IMR-90 (cell line): Measurements from ENCODE around the gene SLC4A7. TPM values are rescaled to one million over a fixed set of nuclear protein-coding genes. Genes with fewer than 3 reads are reported as not detected.

ENCODE experiments used
- ATAC-seq: fragments of 200-7000 bp; cut with Tn5 transposase; 2 replicates; pipeline ENCODE4 v1.9.1; 2020; ENCODE audit warnings: low read depth, mild to moderate bottlenecking, moderate library complexity
- BruUV-seq: library from RNA; stranded (reverse); fragments of 400-500 nt; replicated peaks from 2 replicates; lab custom pipeline; 2021; lab: Mats Ljungman, UMichigan
- CTCF ChIA-PET: fragments of 300-600 bp; formaldehyde crosslinking; extraction: SDS; loops from one replicate; lab custom pipeline; 2021; ENCODE audit warnings: antibody characterized with exemption; lab: Yijun Ruan, JAX
- POLR2A ChIA-PET: fragments of 300-600 bp; sonication (Branson Sonifier 250); formaldehyde crosslinking; loops from one replicate; lab custom pipeline; 2022; ENCODE audit warnings: antibody characterized with exemption; ENCODE audit not compliant: unreplicated experiment; lab: Charles Lee
- DNase-seq: peaks from one replicate; pipeline ENCODE4 v3.0.0; 2013
- H2AFZ ChIP-seq: replicated peaks from 2 replicates; pipeline ENCODE3; 2013; ENCODE audit warnings: low read length, mild to moderate bottlenecking; ENCODE audit not compliant: poor library complexity
- H2AK5ac ChIP-seq: 2 replicates; pipeline ENCODE4 v1.6.1; 2013; ENCODE audit warnings: low read depth, low read length, inconsistent platforms
- H2AK9ac ChIP-seq: replicated peaks from 2 replicates; pipeline ENCODE3; 2013; ENCODE audit warnings: mild to moderate bottlenecking, low read depth, low read length, moderate library complexity; ENCODE audit not compliant: poor library complexity
- H2BK120ac ChIP-seq: 2 replicates; pipeline ENCODE4 v1.6.1; 2013; ENCODE audit warnings: low read depth, low read length, inconsistent platforms
- H2BK15ac ChIP-seq: 3 replicates; pipeline ENCODE4 v1.6.1; 2013; ENCODE audit warnings: low read depth, low read length, inconsistent platforms
- H2BK20ac ChIP-seq: 2 replicates; pipeline ENCODE4 v1.6.1; 2013; ENCODE audit warnings: low read depth, mild to moderate bottlenecking, inconsistent platforms, low read length, moderate library complexity
- H2BK5ac ChIP-seq: 2 replicates; pipeline ENCODE4 v1.6.1; 2013; ENCODE audit warnings: mild to moderate bottlenecking, low read depth, low read length, inconsistent platforms; ENCODE audit not compliant: poor library complexity, severe bottlenecking
- H3K14ac ChIP-seq: replicated peaks from 2 replicates; pipeline ENCODE4 v1.6.1; 2013; ENCODE audit warnings: low read depth, low read length, inconsistent platforms
- H3K18ac ChIP-seq: 2 replicates; pipeline ENCODE4 v1.6.1; 2013; ENCODE audit warnings: low read depth, low read length, control low read depth
- H3K23ac ChIP-seq: 2 replicates; pipeline ENCODE4 v1.6.1; 2013; ENCODE audit warnings: low read depth, low read length, inconsistent platforms
- H3K27ac ChIP-seq: 2 replicates; pipeline ENCODE4 v1.5.1; 2013; ENCODE audit warnings: mild to moderate bottlenecking, control low read depth, low read length; ENCODE audit not compliant: insufficient read depth
- H3K27me3 ChIP-seq: 2 replicates; pipeline ENCODE4 v1.6.1; 2013; ENCODE audit warnings: low read length; ENCODE audit not compliant: control insufficient read depth, insufficient read depth
- H3K36me3 ChIP-seq: 2 replicates; pipeline ENCODE4 v1.6.1; 2013; ENCODE audit warnings: low read length, mixed read lengths; ENCODE audit not compliant: control insufficient read depth, insufficient read depth
- H3K4ac ChIP-seq: 2 replicates; pipeline ENCODE4 v1.6.1; 2013; ENCODE audit warnings: low read depth, low read length, inconsistent platforms
- H3K4me1 ChIP-seq: 2 replicates; pipeline ENCODE4 v1.6.1; 2013; ENCODE audit warnings: low read length, mixed read lengths; ENCODE audit not compliant: control insufficient read depth, insufficient read depth
- H3K4me2 ChIP-seq: 2 replicates; pipeline ENCODE4 v1.6.1; 2013; ENCODE audit warnings: low read depth, mild to moderate bottlenecking, control low read depth, low read length, moderate library complexity
- H3K4me3 ChIP-seq: 2 replicates; pipeline ENCODE4 v1.5.1; 2013; ENCODE audit warnings: low read depth, mild to moderate bottlenecking, control low read depth, low read length, moderate library complexity; ENCODE audit not compliant: insufficient read depth
- H3K56ac ChIP-seq: 2 replicates; pipeline ENCODE4 v1.6.1; 2013; ENCODE audit warnings: low read length, inconsistent platforms; ENCODE audit not compliant: insufficient read depth; ENCODE audit errors: extremely low read depth
- H3K79me1 ChIP-seq, 2 experiments: 2 replicates each; pipeline ENCODE4 v1.6.1; 2013; ENCODE audit warnings: low read length in 2 of 2, inconsistent platforms in 1 of 2, low read depth in 1 of 2
- H3K9ac ChIP-seq: 2 replicates; pipeline ENCODE4 v1.6.1; 2013; ENCODE audit warnings: low read depth, low read length, control low read depth
- H3K9me1 ChIP-seq: 2 replicates; pipeline ENCODE4 v1.6.1; 2013; ENCODE audit warnings: low read length, inconsistent platforms; ENCODE audit not compliant: insufficient read depth
- H3K9me3 ChIP-seq: 2 replicates; pipeline ENCODE4 v1.6.1; 2013; ENCODE audit warnings: low read length; ENCODE audit not compliant: control insufficient read depth, insufficient read depth
- H4K20me1 ChIP-seq: 2 replicates; pipeline ENCODE4 v1.6.1; 2013; ENCODE audit warnings: low read length, inconsistent platforms; ENCODE audit not compliant: insufficient read depth
- H4K5ac ChIP-seq: 2 replicates; pipeline ENCODE4 v1.6.1; 2013; ENCODE audit warnings: mild to moderate bottlenecking, low read depth, low read length, control low read depth
- H4K8ac ChIP-seq, 2 experiments: 2 replicates each; pipeline ENCODE4 v1.6.1; 2013; ENCODE audit warnings: low read depth in 2 of 2, low read length in 2 of 2, control low read depth in 1 of 2, inconsistent platforms in 1 of 2
- H4K91ac ChIP-seq: 2 replicates; pipeline ENCODE4 v1.6.1; 2013; ENCODE audit warnings: low read depth, low read length, inconsistent platforms; ENCODE audit not compliant: insufficient read depth
- BHLHE40 ChIP-seq: fragments of 150-350 bp; IDR thresholded peaks from 2 replicates; pipeline ENCODE4 v1.6.1; 2016; ENCODE audit warnings: mild to moderate bottlenecking, low read depth, low read length
- CEBPB ChIP-seq: IDR thresholded peaks from 2 replicates; pipeline ENCODE4 v1.6.1; 2012; ENCODE audit warnings: low read depth, low read length, improper control_type of control experiment
- CHD1 ChIP-seq: IDR thresholded peaks from 2 replicates; pipeline ENCODE4 v1.6.1; 2012; ENCODE audit warnings: low read depth, low read length, improper control_type of control experiment
- FOS ChIP-seq: fragments of 150-350 bp; IDR thresholded peaks from 2 replicates; pipeline ENCODE4 v1.6.1; 2016; ENCODE audit warnings: low read depth, low read length
- MAFK ChIP-seq: IDR thresholded peaks from 2 replicates; pipeline ENCODE4 v1.6.1; 2012; ENCODE audit warnings: low read depth, low read length, improper control_type of control experiment
- MAZ ChIP-seq: IDR thresholded peaks from 2 replicates; pipeline ENCODE4 v1.6.1; 2012; ENCODE audit warnings: low read depth, mild to moderate bottlenecking, low read length, improper control_type of control experiment, moderate library complexity, borderline replicate concordance
- MXI1 ChIP-seq: IDR thresholded peaks from 2 replicates; pipeline ENCODE4 v1.6.1; 2012; ENCODE audit warnings: low read depth, mild to moderate bottlenecking, low read length, moderate library complexity, borderline replicate concordance
- NFE2L2 ChIP-seq: fragments of 150-350 bp; IDR thresholded peaks from 2 replicates; pipeline ENCODE4 v1.6.1; 2016; ENCODE audit warnings: low read depth, mild to moderate bottlenecking, low read length
- POLR2A ChIP-seq: IDR thresholded peaks from 2 replicates; pipeline ENCODE4 v1.6.1; 2012; ENCODE audit warnings: mild to moderate bottlenecking, low read depth, low read length
- RAD21 ChIP-seq: IDR thresholded peaks from 2 replicates; pipeline ENCODE4 v1.6.1; 2012; ENCODE audit warnings: low read length, improper control_type of control experiment
- RCOR1 ChIP-seq: IDR thresholded peaks from 2 replicates; pipeline ENCODE4 v1.6.1; 2012; ENCODE audit warnings: mild to moderate bottlenecking, low read length, improper control_type of control experiment; ENCODE audit not compliant: insufficient replicate concordance
- RFX5 ChIP-seq: IDR thresholded peaks from 2 replicates; pipeline ENCODE4 v1.8.0; 2012; ENCODE audit warnings: low read depth, mild to moderate bottlenecking, low read length, moderate library complexity
- SMC3 ChIP-seq: fragments of 150-350 bp; IDR thresholded peaks from 2 replicates; pipeline ENCODE4 v1.6.1; 2016; ENCODE audit warnings: low read depth, mild to moderate bottlenecking, antibody characterized with exemption, low read length, moderate library complexity
- WGBS, 2 experiments: methylation state at CpG; one replicate each; pipeline versions ENCODE4 v1.1.5 to v1.1.7; 2013; ENCODE audit warnings: missing lambda C conversion rate in 2 of 2; ENCODE audit not compliant: insufficient read length in 1 of 2; ENCODE audit errors: extremely low coverage in 2 of 2; 5-methylcytosine and 5-hydroxymethylcytosine counted together
- dilution Hi-C: fragments of 300-500 bp; cut with HindIII; formaldehyde crosslinking; loops from one replicate; pipeline ENCODE4 v1.14.3; 2018; ENCODE audit warnings: low sequenced_read_pairs; ENCODE audit not compliant: unreplicated experiment
- in situ Hi-C: fragments of 300-500 bp; cut with MboI; formaldehyde crosslinking; loops from 3 replicates; pipeline ENCODE4 v1.14.3; 2019; ENCODE audit warnings: low sequenced_read_pairs, inconsistent platforms, mixed read lengths
- intact Hi-C: fragments of 100-400 bp; cut with micrococcal nuclease; formaldehyde crosslinking; loops from 2 replicates; pipeline ENCODE4 v1.10.0; 2022
- polyA plus RNA-seq, 3 experiments: library from polyadenylated mRNA; depleted of rRNA; stranded (reverse); fragments of >200 nt; gene quantifications; 2 replicates each; pipeline ENCODE4 v1.2.3, GENCODE V29; 2012; ENCODE audit warnings: low replicate concordance in 1 of 3
- total RNA-seq: library from RNA; depleted of rRNA; stranded (reverse); fragments of >200 nt; gene quantifications from 2 replicates; pipeline ENCODE4 v1.2.3, GENCODE V29; 2012
- TF ChIP-seq, protein P1 (sequence below): fragments of 150-350 bp; IDR thresholded peaks from 2 replicates; pipeline ENCODE4 v1.6.1; 2016; ENCODE audit warnings: low read depth, mild to moderate bottlenecking, low read length, moderate library complexity, borderline replicate concordance
- TF ChIP-seq, protein P2 (sequence below): fragments of 150-350 bp; IDR thresholded peaks from 2 replicates; pipeline ENCODE4 v1.6.1; 2017; ENCODE audit warnings: mild to moderate bottlenecking, antibody characterized with exemption, low read length, low read depth
- TF ChIP-seq, protein P3 (sequence below): conservative IDR thresholded peaks from 2 replicates; pipeline ENCODE4 v1.5.1; 2012; ENCODE audit warnings: mild to moderate bottlenecking, low read depth, low read length, improper control_type of control experiment

SLC4A7 gene
- total and polyA plus RNA-seq, 2 of the 4 experiments (the other 2 are of a cell fraction): 17.7 to 50.4 TPM

DNA sequence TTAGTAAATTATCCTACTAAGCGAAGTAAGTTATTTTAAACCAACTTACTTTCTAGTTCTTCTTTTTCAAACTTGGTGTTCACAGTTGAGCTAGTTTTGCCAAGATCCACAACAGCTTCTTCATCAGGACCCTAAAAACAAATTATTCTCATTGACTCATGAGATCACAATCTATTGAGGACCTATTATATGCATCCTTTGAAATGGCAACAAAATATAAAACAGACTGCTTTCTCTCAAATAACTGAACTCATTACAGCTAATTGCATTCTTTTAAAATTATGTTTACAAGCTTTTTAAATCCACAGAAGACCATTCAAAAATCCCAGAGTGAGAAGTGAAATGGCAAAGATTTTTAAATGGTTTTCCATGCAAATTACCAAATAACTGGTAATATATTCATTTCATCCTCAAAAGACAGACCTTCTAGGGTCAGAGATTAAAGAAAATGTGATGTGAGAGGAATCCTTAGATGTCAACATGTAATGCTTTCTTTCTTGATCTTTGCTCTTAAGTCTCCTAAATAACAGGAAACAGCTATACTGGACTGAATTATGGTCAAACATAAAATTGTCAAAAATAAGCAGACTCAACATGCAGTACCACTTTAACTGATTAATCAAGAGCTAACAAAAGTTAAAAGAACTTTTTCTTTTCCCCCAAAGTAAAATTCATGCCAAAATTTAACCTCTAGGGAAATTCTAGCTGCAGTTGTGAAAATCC, 31.7 kb downstream of the SLC4A7 start:
- no TSS peak for BruUV-seq
- Histone ChIP-seq H2AFZ (no peak overlapping the region), H4K91ac (no peak overlapping the region), H3K56ac (no peak overlapping the region), H3K4me3 (no peak overlapping the region), H3K23ac (no peak overlapping the region), H2AK9ac (no peak overlapping the region), H2AK5ac (no peak overlapping the region), H3K9me1 (no peaks in the 10 kb centered on the region), H4K20me1 (peaks cover 22% of the 10 kb centered on the region), H2BK120ac (no peak overlapping the region), H3K36me3 (peaks cover 8% of the 10 kb centered on the region), H3K9ac (no peak overlapping the region), H4K8ac (no peak overlapping the region), H3K14ac (no peak overlapping the region), H3K4me1 (peaks cover 3% of the 10 kb centered on the region), H2BK20ac (no peak overlapping the region), H3K18ac (no peak overlapping the region), H2BK15ac (no peak overlapping the region), H3K79me1 (peaks cover 18 to 43% of the 10 kb centered on the region in 2 experiments), H2BK5ac (no peak overlapping the region), H4K5ac (no peak overlapping the region), H3K4ac (no peak overlapping the region), H3K27ac (no peak overlapping the region), H3K27me3 (no peaks in the 10 kb centered on the region), H3K4me2 (no peak overlapping the region), H3K9me3 (no peaks in the 10 kb centered on the region)
- POLR2A ChIA-PET: interaction anchor here (0.6 kb wide), 1 partner anchor 10 kb away, joined by 6 read pairs; no protein-coding TSS in a partner anchor
- dilution Hi-C loops: no loop called here
- DNase-seq (no peak), ATAC-seq (no peak)
- WGBS, 2 experiments: no CpG with 5 or more reads among the region's 1 CpG
- in situ Hi-C loops: no loop called here
- intact Hi-C loops: no loop called here
- TF ChIP-seq CHD1: no peak
- no peak for TF ChIP-seq SMC3
- TF ChIP-seq, protein P1, sequence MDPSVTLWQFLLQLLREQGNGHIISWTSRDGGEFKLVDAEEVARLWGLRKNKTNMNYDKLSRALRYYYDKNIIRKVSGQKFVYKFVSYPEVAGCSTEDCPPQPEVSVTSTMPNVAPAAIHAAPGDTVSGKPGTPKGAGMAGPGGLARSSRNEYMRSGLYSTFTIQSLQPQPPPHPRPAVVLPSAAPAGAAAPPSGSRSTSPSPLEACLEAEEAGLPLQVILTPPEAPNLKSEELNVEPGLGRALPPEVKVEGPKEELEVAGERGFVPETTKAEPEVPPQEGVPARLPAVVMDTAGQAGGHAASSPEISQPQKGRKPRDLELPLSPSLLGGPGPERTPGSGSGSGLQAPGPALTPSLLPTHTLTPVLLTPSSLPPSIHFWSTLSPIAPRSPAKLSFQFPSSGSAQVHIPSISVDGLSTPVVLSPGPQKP: no peak
- TF ChIP-seq RAD21: no peak
- no peak for TF ChIP-seq BHLHE40
- TF ChIP-seq RCOR1: no peak
- TF ChIP-seq RFX5: no peak
- TF ChIP-seq, protein P2, sequence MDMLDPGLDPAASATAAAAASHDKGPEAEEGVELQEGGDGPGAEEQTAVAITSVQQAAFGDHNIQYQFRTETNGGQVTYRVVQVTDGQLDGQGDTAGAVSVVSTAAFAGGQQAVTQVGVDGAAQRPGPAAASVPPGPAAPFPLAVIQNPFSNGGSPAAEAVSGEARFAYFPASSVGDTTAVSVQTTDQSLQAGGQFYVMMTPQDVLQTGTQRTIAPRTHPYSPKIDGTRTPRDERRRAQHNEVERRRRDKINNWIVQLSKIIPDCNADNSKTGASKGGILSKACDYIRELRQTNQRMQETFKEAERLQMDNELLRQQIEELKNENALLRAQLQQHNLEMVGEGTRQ: no peak
- TF ChIP-seq, protein P3, sequence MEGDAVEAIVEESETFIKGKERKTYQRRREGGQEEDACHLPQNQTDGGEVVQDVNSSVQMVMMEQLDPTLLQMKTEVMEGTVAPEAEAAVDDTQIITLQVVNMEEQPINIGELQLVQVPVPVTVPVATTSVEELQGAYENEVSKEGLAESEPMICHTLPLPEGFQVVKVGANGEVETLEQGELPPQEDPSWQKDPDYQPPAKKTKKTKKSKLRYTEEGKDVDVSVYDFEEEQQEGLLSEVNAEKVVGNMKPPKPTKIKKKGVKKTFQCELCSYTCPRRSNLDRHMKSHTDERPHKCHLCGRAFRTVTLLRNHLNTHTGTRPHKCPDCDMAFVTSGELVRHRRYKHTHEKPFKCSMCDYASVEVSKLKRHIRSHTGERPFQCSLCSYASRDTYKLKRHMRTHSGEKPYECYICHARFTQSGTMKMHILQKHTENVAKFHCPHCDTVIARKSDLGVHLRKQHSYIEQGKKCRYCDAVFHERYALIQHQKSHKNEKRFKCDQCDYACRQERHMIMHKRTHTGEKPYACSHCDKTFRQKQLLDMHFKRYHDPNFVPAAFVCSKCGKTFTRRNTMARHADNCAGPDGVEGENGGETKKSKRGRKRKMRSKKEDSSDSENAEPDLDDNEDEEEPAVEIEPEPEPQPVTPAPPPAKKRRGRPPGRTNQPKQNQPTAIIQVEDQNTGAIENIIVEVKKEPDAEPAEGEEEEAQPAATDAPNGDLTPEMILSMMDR: no peak
- TF ChIP-seq FOS: no peak
- TF ChIP-seq NFE2L2: no peak
- TF ChIP-seq MXI1: no peak
- no peak for TF ChIP-seq CEBPB
- no peak for TF ChIP-seq MAZ
- no peak for TF ChIP-seq MAFK
- TF ChIP-seq POLR2A: no peak
- CTCF ChIA-PET: no interaction called here
